Stimulated activated naive B cell treated with anti-CD40 and anti-IgM and Interleukin-4, amounts not matched to agents 10 μg/mL and 1 μg/mL and 100 μg/mL, for 72 hours (primary cell): Measurements from ENCODE around the gene TM4SF18.

Source experiments
- ATAC-seq, 2 donors: fragments of 150-1000 bp; cut with Tn5 transposase; replicated peaks; 2 replicates each; pipeline ENCODE4 v1.10.0; 2021; ENCODE audit warnings: moderate library complexity in 1 of 2
- DNase-seq: peaks from one replicate; pipeline ENCODE4 v3.0.0; 2021
- H3K27ac Mint-ChIP-seq: one replicate; pipeline ENCODE4 v1.8.0; 2022; ENCODE audit warnings: mild to moderate bottlenecking, mixed read lengths
- H3K27me3 Mint-ChIP-seq, 2 donors: one replicate each; pipeline ENCODE4 v1.8.0; 2022; ENCODE audit warnings: mixed read lengths in 2 of 2
- H3K36me3 Mint-ChIP-seq, 2 donors: one replicate each; pipeline ENCODE4 v1.8.0; 2022; ENCODE audit warnings: mixed read lengths in 2 of 2, mild to moderate bottlenecking in 1 of 2
- H3K4me1 Mint-ChIP-seq, 2 donors: one replicate each; pipeline ENCODE4 v1.8.0; 2022; ENCODE audit warnings: mixed read lengths in 2 of 2, mild to moderate bottlenecking in 1 of 2
- H3K4me3 Mint-ChIP-seq, 2 donors: one replicate each; pipeline ENCODE4 v1.8.0; 2022; ENCODE audit warnings: mild to moderate bottlenecking in 2 of 2, mixed read lengths in 2 of 2, moderate library complexity in 1 of 2
- H3K9me3 Mint-ChIP-seq, 2 donors: one replicate each; pipeline ENCODE4 v1.8.0; 2022; ENCODE audit warnings: mixed read lengths in 2 of 2, mild to moderate bottlenecking in 1 of 2

Gene TM4SF18

DNA sequence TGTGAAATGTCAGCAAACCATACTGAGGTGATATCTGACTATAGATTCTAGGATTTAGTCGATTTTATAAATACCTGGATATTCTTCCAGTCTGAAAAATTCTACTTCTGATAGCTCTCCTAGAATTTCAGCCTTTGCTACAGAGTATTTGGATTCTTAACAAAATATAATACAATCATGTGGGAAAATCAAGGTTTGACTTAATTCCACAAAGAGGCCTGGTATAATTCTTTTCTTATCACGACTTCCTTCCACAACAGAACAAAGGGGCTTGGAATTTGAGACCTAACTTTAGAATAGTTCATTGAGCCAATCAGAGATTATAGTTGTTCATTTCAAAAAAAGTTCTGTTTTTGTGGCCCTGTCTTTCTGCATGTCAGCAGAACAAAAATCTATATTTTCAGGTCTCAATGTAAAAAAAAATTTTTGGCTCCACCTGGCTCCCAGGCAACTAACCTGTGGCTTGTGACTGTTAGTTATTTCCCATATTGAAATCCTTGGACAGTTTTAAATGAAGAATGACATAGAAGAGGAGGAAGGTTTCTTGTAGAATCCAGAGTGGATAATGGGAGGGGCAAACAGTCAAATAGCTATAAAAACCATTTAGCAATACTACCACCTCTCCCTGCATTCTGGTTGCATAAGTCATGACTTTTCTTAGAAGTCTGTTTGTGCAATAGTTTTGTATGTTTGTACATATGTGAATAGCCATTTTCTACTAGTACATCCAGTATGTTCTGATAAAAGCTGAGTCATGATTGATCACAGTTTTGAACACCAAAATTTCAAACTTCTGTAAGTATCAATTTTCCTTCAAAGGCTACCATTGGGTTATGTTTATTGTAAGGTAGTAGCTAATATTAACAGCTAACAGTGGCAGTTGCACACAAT is 40.0 kb upstream of the TM4SF18 start:
- Mint-ChIP-seq H3K9me3 (no peaks in the 10 kb centered on the region), H3K27ac (no peak overlapping the region), H3K4me1 (peaks cover 0 to 11% of the 10 kb centered on the region in 2 donors), H3K36me3 (no peaks in the 10 kb centered on the region), H3K27me3 (peaks cover 8 to 37% of the 10 kb centered on the region in 2 donors), H3K4me3 (no peak overlapping the region)
- ATAC-seq (no peak), DNase-seq (no peak)

DNA sequence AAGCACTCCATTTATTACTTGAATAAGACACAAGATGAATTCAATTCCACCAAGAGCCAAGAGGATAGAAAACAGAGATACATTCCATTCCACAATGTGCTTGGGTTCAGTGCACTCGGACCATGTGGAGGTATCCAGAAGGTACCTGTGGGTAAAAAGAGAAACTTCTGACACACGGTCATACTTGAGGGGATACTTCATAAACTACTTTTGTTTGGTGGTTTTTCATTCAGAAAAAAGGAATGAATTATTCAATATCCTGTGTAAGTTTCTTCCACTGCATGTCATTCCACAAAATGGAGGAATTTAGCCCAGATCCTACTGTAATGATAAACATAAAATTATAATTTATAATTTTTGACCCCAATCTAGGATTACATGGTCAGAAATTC is 38.3 kb upstream of the TM4SF18 start:
- H3K4me3 Mint-ChIP-seq = no peak overlapping the region
- no peak overlapping the region for H3K27ac Mint-ChIP-seq
- no peaks in the 10 kb centered on the region for H3K36me3 Mint-ChIP-seq
- DNase-seq (no peak), ATAC-seq (no peak)
- H3K27me3 Mint-ChIP-seq = peaks cover 11 to 23% of the 10 kb centered on the region in 2 donors
- H3K9me3 Mint-ChIP-seq = no peaks in the 10 kb centered on the region
- H3K4me1 Mint-ChIP-seq = peaks cover 0 to 4% of the 10 kb centered on the region in 2 donors

DNA sequence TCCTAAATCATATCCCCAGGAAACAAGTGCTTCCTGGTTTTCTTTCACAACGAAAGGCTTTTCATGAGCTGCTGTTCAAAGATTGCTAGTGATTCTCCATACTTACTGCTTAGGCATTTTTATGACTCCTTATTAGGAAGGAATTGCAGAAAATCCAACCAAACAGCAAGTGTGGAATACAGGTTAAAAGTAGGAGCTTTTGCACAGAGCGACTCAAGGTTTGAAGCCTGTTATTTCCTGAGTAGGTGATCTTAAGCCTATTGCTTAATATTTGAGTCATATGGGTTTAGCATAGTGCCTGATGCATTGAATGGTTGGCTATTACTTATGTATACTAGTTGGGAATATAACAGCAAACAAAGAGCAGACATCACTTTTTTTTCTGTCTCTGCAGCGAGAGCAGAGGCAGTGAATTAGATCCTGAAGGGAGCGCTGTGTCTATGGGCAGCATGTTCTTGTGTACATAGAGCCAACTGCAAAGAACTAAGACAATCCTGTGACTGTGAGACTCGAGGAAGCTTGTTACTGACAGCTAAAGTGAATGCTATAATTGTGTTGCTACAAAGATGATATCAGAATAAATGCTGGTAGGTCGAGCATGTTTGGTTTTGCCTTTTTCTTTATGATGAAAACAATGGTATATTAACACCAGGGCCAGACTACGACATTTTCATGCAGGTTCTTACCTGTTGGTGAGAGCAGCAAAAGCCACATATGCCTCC is 37.7 kb upstream of the TM4SF18 start:
- Mint-ChIP-seq H3K27me3 (peaks cover 11 to 21% of the 10 kb centered on the region in 2 donors), H3K4me3 (no peak overlapping the region), H3K9me3 (no peaks in the 10 kb centered on the region), H3K36me3 (no peaks in the 10 kb centered on the region), H3K27ac (no peak overlapping the region), H3K4me1 (peaks cover 0 to 4% of the 10 kb centered on the region in 2 donors)
- ATAC-seq (no peak), DNase-seq (no peak)

DNA sequence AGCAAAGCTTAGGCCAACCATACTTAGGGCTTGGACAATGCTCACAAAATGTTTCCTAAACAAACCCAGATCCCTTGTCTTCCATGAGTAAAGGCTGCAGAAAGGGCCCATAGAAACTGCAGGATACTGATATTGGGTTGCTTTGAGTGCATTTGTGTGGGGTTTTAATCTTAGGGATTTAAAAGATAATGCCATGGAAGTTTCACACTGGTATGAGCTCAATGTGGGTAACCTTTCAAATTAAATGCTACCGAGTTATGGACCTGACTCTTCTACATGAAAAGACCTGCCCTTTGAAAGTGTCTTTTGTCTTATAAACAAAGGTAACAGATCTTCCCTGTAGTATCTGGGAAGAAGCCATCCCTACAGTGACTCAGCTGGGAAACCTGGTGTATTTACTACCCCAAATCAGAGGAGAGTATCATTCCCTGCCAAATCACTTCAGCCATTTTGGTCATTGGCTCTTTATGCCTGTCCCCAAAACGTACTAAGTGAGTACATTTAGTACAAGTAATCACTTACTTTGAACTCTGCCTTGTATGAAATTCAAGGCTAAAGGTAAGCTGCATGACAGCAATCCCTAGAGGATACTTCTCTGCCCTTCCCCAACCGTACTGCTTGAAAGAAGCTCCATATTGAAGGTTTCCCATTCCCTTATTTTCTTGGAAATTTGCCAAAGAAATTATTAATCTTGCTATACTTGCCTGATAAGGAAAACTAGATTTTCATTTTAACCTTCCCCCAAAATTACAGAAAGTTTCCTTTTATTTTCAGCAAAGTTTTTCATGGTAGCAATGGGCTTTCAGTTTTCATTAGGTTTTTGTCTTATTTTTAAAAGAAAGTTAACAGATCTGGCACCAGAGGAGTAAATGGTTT is 36.8 kb upstream of the TM4SF18 start:
- DNase-seq = no peak
- H3K4me3 Mint-ChIP-seq = no peak overlapping the region
- H3K4me1 Mint-ChIP-seq = peaks cover 0 to 4% of the 10 kb centered on the region in 2 donors
- H3K9me3 Mint-ChIP-seq = no peaks in the 10 kb centered on the region
- H3K36me3 Mint-ChIP-seq = no peaks in the 10 kb centered on the region
- H3K27me3 Mint-ChIP-seq = peaks cover 11 to 17% of the 10 kb centered on the region in 2 donors
- H3K27ac Mint-ChIP-seq = no peak overlapping the region
- ATAC-seq = no peak

DNA sequence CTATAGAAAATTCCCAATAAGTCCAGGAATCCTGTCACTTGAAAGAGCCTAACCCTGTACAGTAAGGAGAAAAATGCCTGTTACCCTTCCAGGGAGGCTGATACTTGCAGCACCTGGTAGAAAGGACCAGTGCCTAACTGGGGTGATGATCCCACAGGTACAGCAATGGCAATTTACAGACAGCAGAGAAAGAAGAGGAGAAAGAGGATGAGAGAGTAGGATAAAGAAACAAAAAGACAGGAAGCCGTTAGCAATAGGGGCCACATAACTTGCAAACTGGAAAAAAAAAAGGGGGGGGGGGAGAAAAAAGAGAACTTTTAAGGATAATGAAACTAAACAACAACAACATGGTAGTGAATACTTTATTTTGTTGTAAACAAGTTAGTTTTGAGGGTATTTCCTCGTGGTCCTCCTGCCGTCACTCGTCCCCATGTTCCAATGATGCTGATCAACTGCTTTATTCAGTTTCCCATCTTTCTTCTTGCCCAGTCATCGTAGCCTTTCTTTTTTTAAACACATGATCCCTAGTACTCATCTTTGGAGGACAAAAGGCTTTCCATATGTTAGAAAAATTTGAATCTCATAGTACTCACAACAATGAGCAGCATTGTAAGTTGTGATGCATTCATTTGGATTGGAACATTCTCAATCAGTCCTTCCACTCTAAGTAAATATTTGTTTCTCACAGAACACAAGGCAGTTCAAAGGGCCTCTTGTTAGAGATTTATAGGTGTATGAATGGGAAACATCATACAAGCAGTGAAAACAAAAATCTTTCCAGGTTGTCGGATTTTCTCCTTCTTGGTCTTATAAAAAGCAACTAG is 35.5 kb upstream of the TM4SF18 start:
- no peak overlapping the region for H3K27ac Mint-ChIP-seq
- DNase-seq = no peak
- H3K9me3 Mint-ChIP-seq = no peaks in the 10 kb centered on the region
- H3K4me1 Mint-ChIP-seq = peaks cover 0 to 4% of the 10 kb centered on the region in 2 donors
- H3K36me3 Mint-ChIP-seq = no peaks in the 10 kb centered on the region
- peaks cover 11 to 12% of the 10 kb centered on the region in 2 donors for H3K27me3 Mint-ChIP-seq
- ATAC-seq = no peak
- H3K4me3 Mint-ChIP-seq = no peak overlapping the region

DNA sequence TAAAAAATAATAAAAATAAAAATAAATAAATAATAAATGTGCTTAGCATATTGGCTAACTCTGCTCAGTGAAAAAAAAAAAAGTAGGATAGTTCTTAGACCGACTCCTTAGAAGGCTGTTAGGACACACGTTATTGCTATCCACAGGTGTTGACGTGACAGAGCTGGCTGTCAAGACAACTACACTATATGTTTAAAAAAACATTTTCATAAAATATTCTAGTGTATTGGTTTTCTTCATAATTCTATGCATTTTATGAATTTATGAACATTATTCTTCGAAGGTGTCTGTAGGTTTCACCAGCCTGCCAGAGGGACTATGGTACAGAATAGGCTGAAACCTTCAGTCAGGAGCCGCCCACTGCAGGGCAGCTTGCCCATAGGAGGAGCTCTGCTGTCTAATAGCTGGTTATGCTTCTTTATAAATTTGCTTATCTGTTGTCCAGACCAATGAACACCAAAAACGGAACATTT is 34.8 kb upstream of the TM4SF18 start:
- Mint-ChIP-seq H3K27ac (no peak overlapping the region), H3K4me1 (peaks cover 0 to 4% of the 10 kb centered on the region in 2 donors), H3K36me3 (no peaks in the 10 kb centered on the region), H3K27me3 (peaks cover 11 to 12% of the 10 kb centered on the region in 2 donors), H3K4me3 (no peak overlapping the region), H3K9me3 (no peaks in the 10 kb centered on the region)
- no peak for DNase-seq
- no peak for ATAC-seq

DNA sequence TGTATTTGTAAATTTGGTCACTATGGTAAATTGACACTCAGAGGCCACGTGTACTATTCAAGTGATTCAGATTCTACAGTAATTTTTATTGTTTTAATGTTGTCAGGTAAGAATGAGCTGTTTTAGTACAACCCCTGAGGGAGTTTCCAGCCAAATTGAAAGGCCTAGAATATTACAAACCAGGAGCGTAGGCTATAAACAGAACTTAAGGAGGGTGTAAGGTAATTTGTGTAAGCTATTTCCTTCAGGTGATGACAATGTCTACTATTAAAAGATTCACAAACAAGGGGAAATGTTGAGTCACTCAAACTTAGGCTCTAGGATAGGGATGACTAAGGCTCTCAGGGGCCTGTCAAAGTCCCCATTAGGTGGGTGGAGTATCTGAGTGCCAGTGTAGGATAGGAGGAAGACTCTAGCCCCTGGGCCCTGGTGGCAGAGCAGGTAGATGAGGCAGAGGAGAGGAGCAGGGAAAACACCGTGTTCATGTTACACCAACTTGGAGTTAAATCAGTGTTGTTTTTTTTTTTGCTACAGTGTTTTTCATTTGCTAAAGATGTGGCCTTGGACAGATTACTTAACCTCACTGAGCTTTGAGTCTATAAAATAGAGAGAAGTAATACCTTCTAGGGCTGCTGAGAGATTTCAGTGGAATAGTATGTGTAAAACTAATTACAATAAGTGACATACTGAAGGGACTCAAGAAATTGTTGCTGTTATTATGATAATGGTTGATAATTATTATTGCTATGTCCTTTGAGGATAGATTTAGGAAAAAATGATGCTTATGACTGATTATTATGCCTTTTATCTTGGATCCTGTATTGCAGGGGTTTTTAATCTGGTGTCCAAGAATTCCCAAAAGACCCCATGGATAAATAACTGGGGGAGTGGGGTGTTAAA is 33.8 kb upstream of the TM4SF18 start:
- H3K4me1 Mint-ChIP-seq = peaks cover 0 to 4% of the 10 kb centered on the region in 2 donors
- no peak overlapping the region for H3K27ac Mint-ChIP-seq
- peaks cover 11 to 12% of the 10 kb centered on the region in 2 donors for H3K27me3 Mint-ChIP-seq
- H3K36me3 Mint-ChIP-seq = no peaks in the 10 kb centered on the region
- ATAC-seq = peak; percentile 60 to 83
- no peak overlapping the region for H3K4me3 Mint-ChIP-seq
- H3K9me3 Mint-ChIP-seq = no peaks in the 10 kb centered on the region
- no peak for DNase-seq

DNA sequence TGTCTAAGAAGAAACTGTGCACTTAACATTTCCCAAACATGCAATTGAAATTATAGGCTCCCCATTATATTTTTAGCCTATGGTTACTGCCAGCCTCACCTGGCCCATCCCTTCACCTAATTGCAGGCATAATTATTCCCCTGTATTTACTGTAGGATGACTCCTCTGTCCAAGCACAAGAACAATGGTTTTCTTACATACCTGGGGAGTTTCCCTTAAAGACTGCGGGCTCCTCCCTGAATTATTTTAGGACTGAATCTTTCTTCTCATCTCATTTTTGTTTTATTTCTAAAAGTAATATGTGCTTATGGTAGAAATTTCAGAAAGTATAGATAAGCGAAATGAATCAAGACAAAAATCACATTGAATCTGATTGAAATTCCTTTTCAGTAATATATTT is 32.6 kb upstream of the TM4SF18 start:
- DNase-seq = no peak
- Mint-ChIP-seq H3K9me3 (no peaks in the 10 kb centered on the region), H3K27me3 (peaks cover 6 to 11% of the 10 kb centered on the region in 2 donors), H3K4me1 (peaks cover 0 to 4% of the 10 kb centered on the region in 2 donors), H3K27ac (no peak overlapping the region), H3K36me3 (no peaks in the 10 kb centered on the region), H3K4me3 (no peak overlapping the region)
- no peak for ATAC-seq

DNA sequence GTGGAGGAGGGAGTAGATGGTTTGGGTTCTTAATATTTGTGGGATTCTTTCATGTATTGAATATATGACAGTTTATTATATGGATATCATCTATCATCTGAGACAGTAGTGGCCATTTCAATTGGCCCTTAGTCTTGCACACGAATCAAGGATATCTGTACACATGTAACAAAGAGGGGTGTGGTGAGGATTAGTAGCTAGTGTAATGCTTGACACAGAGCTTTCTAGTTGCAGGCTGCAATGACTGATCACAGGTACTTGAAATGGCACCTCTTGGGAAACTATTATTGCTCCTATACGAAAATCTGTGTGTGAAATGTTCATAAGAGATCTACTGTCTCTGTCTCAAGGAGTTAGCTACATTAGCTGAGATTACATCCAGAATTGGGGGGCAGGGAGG is 31.2 kb upstream of the TM4SF18 start:
- ATAC-seq = no peak
- Mint-ChIP-seq H3K4me3 (no peak overlapping the region), H3K9me3 (no peaks in the 10 kb centered on the region), H3K36me3 (no peaks in the 10 kb centered on the region), H3K4me1 (peaks cover 0 to 4% of the 10 kb centered on the region in 2 donors), H3K27ac (no peak overlapping the region), H3K27me3 (peaks cover 6 to 11% of the 10 kb centered on the region in 2 donors)
- no peak for DNase-seq

DNA sequence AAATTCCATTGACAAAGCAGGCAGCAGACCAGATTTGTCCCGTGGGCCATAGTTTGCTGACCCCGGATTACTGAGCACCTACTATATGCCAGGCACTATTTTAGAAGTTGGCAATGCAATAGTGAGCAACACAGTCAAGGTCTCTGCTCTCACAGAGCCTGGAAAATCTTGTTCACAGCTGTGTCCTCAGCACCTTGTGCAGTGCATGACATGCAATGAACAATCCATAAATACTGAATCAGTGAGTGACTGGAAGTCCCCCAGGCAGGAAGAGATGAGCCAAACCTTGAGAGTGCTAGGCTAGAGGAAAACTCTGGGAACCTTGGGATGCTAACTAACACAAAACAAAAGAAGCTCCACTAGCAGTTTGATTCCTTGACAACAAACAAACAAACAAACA is 29.6 kb upstream of the TM4SF18 start:
- no peaks in the 10 kb centered on the region for H3K9me3 Mint-ChIP-seq
- H3K4me3 Mint-ChIP-seq = no peak overlapping the region
- H3K4me1 Mint-ChIP-seq = peaks cover 0 to 4% of the 10 kb centered on the region in 2 donors
- peaks cover 0 to 11% of the 10 kb centered on the region in 2 donors for H3K27me3 Mint-ChIP-seq
- H3K36me3 Mint-ChIP-seq = no peaks in the 10 kb centered on the region
- H3K27ac Mint-ChIP-seq = no peak overlapping the region
- DNase-seq (no peak), ATAC-seq (no peak)

DNA sequence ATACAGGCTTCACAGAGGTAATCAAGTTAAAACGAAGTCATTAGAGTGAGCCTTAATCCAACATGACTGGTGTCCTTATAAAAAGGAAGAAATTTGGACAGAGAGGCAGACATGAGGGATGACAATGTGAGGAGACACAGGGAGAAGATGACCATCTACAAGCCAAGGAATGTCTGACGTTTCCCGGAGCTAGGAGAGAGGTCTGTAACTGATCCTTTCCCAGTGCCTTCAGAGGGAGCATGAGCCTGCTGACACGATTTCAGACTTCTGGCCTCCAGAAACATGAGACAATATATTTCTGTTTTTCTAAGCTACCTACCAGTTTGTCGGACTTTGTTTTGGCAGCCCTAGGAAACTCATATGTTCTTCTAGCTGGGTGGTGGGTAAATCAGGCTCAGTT is 28.9 kb upstream of the TM4SF18 start:
- Mint-ChIP-seq H3K27ac (no peak overlapping the region), H3K4me3 (no peak overlapping the region), H3K4me1 (peaks cover 0 to 4% of the 10 kb centered on the region in 2 donors), H3K27me3 (peaks cover 0 to 8% of the 10 kb centered on the region in 2 donors), H3K36me3 (no peaks in the 10 kb centered on the region), H3K9me3 (no peaks in the 10 kb centered on the region)
- DNase-seq (no peak), ATAC-seq (no peak)

DNA sequence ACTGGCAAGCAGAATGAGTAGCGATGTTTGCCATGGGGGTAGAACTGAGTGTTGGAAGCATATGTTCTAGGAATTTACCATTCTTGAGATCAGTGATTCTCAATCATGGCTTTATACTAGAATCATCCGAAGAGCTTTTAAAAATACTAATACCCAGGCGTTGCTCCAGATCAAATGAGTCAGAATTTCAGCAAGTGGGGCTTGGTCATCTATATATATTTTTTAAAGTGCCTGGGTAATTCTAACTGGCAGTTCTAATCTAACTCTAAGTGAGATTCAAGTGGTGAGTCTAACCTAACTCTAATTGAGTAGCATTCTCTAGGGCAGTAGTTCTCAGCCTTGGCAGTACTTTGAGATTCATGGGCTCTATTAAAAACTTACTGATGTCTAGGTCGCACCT is 23.2 kb upstream of the TM4SF18 start:
- Mint-ChIP-seq H3K4me3 (no peak overlapping the region), H3K27me3 (peaks cover 6 to 8% of the 10 kb centered on the region in 2 donors), H3K4me1 (no peaks in the 10 kb centered on the region), H3K27ac (no peak overlapping the region), H3K9me3 (peaks cover 0 to 4% of the 10 kb centered on the region in 2 donors), H3K36me3 (no peaks in the 10 kb centered on the region)
- DNase-seq (no peak), ATAC-seq (no peak)
